T-helper 17 cell (primary cell): Measurements from ENCODE around the gene VPS50. TPM values are rescaled to one million over a fixed set of nuclear protein-coding genes. Genes with fewer than 3 reads are reported as not detected.
"Not testable (repeated sequence)": the region's sequence is repeated elsewhere in the genome, so short reads cannot be mapped to it uniquely, and the experiment has no call there.

Experiments
- ATAC-seq: fragments of 150-1000 bp; cut with Tn5 transposase; 2 replicates; pipeline ENCODE4 v1.10.0; 2021; ENCODE audit warnings: mild to moderate bottlenecking, moderate library complexity
- DNase-seq, 3 donors: peaks; one replicate each; pipeline versions ENCODE4 v3.0.0 to v3.0.0-alpha.2; 2020 to 2021
- H3K9me3 ChIP-seq: one replicate; pipeline ENCODE4 v1.7.0; 2013; ENCODE audit warnings: low read length, mild to moderate bottlenecking; ENCODE audit not compliant: control insufficient read depth, poor library complexity, severe bottlenecking
- H3K27ac Mint-ChIP-seq: one replicate; pipeline ENCODE4 v1.8.0; 2022; ENCODE audit warnings: mild to moderate bottlenecking, moderate library complexity, mixed read lengths
- H3K27me3 Mint-ChIP-seq: one replicate; pipeline ENCODE4 v1.8.0; 2022; ENCODE audit warnings: mixed read lengths
- H3K36me3 Mint-ChIP-seq: one replicate; pipeline ENCODE4 v1.8.0; 2022; ENCODE audit warnings: low read depth, mixed read lengths
- H3K4me1 Mint-ChIP-seq: one replicate; pipeline ENCODE4 v1.8.0; 2022; ENCODE audit warnings: mild to moderate bottlenecking, mixed read lengths
- H3K4me3 Mint-ChIP-seq: one replicate; pipeline ENCODE4 v1.8.0; 2022; ENCODE audit warnings: mild to moderate bottlenecking, moderate library complexity, mixed read lengths
- total RNA-seq, 4 donors: library from RNA in 2 of 4; stranded (reverse) in 2 of 4; gene quantifications; one replicate each; pipeline ENCODE4 v1.2.3 and lab custom pipeline; 2022 to 2026

Gene VPS50
- total RNA-seq, 2 donors from 2014 or later: 23.8 to 27.5 TPM

DNA sequence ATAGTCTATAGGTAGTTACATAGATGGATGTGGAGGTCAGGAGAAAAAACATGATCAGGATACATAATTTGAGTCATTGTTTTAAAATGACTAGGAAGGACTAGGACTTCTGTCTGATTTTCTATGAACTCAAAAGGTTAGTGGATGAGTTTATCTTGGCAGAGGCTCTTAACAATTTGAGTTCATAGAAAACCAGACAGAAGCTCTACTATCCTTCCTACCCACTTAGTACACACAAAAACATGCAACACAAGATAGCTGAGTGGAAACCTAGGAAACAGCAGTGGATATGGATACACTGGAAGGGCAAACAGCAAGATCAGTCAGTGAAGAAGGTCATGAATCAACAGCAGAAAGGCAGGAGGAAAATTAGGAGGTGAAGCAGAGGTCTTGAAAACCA, 84.6 kb downstream of the VPS50 start:
- Mint-ChIP-seq H3K4me1 (peaks cover 6% of the 10 kb centered on the region), H3K27me3 (no peaks in the 10 kb centered on the region), H3K36me3 (peaks cover 20% of the 10 kb centered on the region), H3K27ac (no peak overlapping the region), H3K4me3 (no peak overlapping the region)
- ATAC-seq (no peak), DNase-seq (no peak)
- no peaks in the 10 kb centered on the region for H3K9me3 ChIP-seq

DNA sequence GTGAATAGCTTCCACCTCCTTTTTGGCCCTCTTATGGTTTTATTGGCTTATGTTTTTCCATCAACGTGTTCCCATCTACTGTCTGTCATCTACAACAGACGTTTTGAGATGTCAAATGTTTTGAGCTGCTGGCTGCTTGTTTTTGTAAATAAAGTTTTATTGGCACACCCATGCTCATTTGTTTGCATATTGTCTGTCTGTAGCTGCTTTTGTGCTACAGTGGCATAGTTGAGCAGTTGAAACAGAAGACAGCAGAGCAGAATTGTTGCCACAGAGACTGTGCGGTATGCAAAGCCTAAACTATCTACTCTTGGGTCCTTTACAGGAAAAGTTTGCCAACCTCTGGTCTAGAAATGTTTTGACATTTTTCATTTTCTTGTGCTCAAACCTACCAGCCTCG, 88.7 kb downstream of the VPS50 start:
- no peak overlapping the region for H3K4me3 Mint-ChIP-seq

DNA sequence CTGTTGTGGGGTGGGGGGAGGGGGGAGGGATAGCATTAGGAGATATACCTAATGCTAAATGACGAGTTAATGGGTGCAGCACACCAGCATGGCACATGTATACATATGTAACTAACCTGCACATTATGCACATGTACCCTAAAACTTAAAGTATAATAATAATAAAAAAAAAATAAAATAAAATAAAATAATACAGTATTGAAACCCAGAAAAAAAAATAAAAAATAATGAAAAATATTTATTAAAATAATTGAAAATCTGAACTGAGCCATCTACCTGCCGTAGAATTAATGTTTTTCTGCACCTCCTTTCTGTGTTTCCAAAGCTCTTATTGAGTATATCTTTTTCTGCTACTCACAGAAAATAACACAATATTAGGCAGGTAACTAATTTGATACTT, 94.1 kb downstream of the VPS50 start:
- DNase-seq, ATAC-seq, H3K27ac Mint-ChIP-seq, H3K27me3 Mint-ChIP-seq, H3K36me3 Mint-ChIP-seq, H3K4me3 Mint-ChIP-seq, H3K9me3 ChIP-seq, H3K4me1 Mint-ChIP-seq: not testable (repeated sequence)

More for the DNA sequence above, 88.7 kb downstream of the VPS50 start:
- no peaks in the 10 kb centered on the region for H3K9me3 ChIP-seq
- no peak for DNase-seq
- peaks cover 6% of the 10 kb centered on the region for H3K4me1 Mint-ChIP-seq
- no peak for ATAC-seq
- H3K27ac Mint-ChIP-seq: no peak overlapping the region
- H3K27me3 Mint-ChIP-seq: no peaks in the 10 kb centered on the region
- peaks cover 18% of the 10 kb centered on the region for H3K36me3 Mint-ChIP-seq

DNA sequence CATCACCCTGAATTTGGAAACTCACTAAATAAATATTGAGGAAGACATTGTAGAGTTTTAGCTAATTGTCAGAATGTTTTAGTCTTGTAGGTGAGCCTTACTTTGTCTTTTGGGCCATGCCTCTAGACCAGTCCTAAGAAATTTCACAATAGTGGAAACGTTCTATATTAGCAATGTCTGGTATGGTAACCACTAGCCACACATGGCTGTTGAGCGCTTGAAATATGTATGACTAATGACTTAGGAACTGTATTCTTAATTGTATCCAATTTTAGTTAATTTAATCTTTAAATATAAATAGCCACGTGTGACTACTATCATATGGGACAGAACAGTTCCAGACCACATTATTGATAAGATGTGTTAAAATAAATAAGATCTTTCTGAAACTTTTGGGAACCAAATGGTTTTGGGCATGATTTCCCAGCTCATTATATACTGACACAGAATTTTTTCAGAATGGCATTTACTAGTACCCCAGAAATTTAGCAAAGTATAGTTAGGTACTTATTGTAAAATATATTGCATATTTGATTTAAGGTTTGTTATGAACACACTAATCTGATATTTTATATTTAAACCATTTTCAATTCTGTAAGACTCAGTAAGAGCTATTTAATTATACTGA, 95.0 kb downstream of the VPS50 start:
- no peak overlapping the region for H3K27ac Mint-ChIP-seq
- no peak for ATAC-seq
- no peaks in the 10 kb centered on the region for H3K9me3 ChIP-seq
- peaks cover 3% of the 10 kb centered on the region for H3K36me3 Mint-ChIP-seq
- no peaks in the 10 kb centered on the region for H3K27me3 Mint-ChIP-seq
- H3K4me3 Mint-ChIP-seq: no peak overlapping the region
- H3K4me1 Mint-ChIP-seq: no peaks in the 10 kb centered on the region
- DNase-seq: no peak

DNA sequence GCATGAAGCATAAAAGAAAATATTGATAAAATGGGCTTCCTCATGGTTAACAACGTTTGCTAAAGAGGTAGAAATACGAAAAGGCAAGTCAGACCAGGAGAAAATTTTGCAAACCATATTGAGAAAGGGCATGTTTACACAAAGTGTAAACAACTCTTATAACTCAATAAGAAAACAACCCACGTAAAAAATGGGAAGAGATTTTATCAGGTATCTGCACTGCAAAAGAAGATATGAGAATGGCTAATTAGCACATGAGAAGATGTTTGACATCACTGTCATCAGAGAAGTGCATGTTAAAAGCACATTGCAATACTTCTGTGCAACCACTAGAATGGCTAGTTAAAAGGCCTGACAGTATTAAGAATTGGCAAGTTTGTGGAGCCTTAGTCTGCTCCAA, 99.5 kb downstream of the VPS50 start:
- Mint-ChIP-seq H3K36me3 (peaks cover 8% of the 10 kb centered on the region), H3K4me1 (no peaks in the 10 kb centered on the region), H3K4me3 (no peak overlapping the region), H3K27ac (no peak overlapping the region), H3K27me3 (no peaks in the 10 kb centered on the region)
- no peaks in the 10 kb centered on the region for H3K9me3 ChIP-seq
- no peak for ATAC-seq
- DNase-seq: no peak

DNA sequence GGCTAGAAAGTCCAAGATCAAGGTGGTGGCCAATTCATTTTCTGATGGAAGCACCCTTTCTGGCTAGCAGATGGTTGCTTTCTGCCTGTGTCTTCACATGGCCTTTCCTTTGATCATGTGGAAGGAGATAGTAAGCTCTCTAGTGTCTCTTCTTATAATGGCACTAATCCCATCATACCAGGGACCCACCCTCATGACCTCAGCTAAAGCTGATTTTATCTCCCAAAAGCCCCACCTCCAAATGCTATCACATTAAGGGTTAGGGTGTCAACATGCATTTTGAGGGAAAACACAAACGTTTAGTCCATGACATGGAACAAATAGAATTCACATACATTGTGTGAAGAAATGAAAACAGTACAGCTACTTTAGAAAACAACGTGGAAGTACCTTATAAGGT, 100.0 kb downstream of the VPS50 start:
- Mint-ChIP-seq H3K36me3 (peaks cover 8% of the 10 kb centered on the region), H3K27me3 (no peaks in the 10 kb centered on the region), H3K4me3 (no peak overlapping the region), H3K4me1 (no peaks in the 10 kb centered on the region), H3K27ac (no peak overlapping the region)
- DNase-seq (no peak), ATAC-seq (no peak)
- H3K9me3 ChIP-seq: no peaks in the 10 kb centered on the region

DNA sequence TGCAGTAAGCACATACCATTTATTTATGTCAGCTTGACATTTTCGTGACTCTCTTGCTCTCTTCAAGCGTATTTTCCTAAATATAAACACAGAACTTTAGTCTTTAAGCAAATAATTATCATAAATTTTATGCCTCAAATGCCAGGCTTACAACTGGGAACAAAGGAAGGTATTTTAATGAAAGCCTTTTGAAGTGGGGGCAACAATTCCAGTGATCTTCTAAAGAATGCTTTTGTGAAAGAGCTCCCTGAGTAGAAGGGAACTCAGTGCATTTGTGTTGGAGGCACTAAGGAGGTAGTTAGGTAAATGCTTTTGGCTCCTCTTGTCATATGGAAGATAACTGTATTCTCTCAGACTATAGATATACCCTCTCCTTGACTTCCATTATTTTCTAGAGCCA, 104.9 kb downstream of the VPS50 start:
- Mint-ChIP-seq H3K27me3 (no peaks in the 10 kb centered on the region), H3K27ac (no peak overlapping the region), H3K4me3 (no peak overlapping the region), H3K36me3 (peaks cover 26% of the 10 kb centered on the region), H3K4me1 (no peaks in the 10 kb centered on the region)
- DNase-seq: no peak
- ATAC-seq: no peak
- no peaks in the 10 kb centered on the region for H3K9me3 ChIP-seq

DNA sequence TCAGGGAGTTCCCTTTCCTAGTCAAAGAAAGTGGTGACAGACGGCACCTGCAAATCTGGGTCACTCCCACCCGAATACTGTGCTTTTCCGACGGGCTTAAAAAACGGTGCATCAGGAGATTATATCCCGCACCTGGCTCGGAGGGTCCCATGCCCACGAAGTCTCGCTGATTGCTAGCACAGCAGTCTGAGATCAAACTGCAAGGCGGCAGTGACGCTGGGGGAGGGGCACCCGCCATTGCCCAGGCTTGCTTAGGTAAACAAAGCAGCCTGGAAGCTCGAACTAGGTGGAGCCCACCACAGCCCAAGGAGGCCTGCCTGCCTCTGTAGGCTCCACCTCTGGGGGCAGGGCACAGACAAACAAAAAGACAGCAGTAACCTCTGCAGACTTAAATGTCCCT, 110.0 kb downstream of the VPS50 start:
- not testable (repeated sequence) for H3K9me3 ChIP-seq, H3K27ac Mint-ChIP-seq, H3K27me3 Mint-ChIP-seq, H3K4me1 Mint-ChIP-seq, ATAC-seq, DNase-seq, H3K4me3 Mint-ChIP-seq
- peaks cover 17% of the 10 kb centered on the region for H3K36me3 Mint-ChIP-seq

DNA sequence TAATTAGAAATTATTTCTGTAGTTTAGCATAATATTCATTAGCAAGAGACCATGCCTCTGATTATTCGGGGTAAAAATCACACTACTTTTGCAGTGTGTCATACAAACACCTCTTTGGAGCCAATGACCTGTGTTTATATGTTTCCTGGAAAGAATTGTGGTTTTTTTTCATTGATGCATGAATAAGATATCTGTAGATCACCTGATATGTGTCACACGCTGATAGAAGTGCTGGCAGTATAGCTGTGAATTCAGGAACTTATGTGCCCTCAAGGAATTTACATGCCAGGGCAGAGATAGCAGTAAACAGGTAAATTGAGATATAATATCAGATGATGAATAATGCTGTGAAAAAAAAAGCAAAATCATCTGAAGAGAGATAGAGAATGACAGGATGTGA, 118.2 kb downstream of the VPS50 start:
- no peak overlapping the region for H3K4me3 Mint-ChIP-seq
- H3K36me3 Mint-ChIP-seq: peaks cover 4% of the 10 kb centered on the region
- H3K9me3 ChIP-seq: no peaks in the 10 kb centered on the region
- no peak overlapping the region for H3K27ac Mint-ChIP-seq
- H3K27me3 Mint-ChIP-seq: no peaks in the 10 kb centered on the region
- ATAC-seq (no peak), DNase-seq (no peak)
- peaks cover 8% of the 10 kb centered on the region for H3K4me1 Mint-ChIP-seq

DNA sequence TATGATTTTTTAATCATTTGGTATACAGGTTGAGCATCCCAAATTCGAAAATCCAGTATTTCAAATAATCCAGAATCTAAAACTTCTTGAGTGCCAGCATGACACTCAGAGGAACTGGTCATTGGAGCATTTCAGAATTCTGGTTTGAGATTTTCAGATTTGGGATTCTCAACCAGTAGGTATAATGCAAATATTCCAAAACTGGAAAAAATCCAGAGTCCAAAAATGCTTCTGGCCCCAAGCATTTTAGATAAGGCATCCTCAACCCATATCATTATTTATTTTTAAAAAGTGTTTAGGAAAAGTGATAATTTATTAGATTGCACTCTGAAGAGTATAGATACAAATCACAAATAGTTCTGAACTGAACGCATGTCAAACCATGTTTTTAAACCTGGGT, 120.7 kb downstream of the VPS50 start:
- Mint-ChIP-seq H3K4me1 (peaks cover 8% of the 10 kb centered on the region), H3K27ac (no peak overlapping the region), H3K27me3 (no peaks in the 10 kb centered on the region), H3K4me3 (no peak overlapping the region), H3K36me3 (peaks cover 6% of the 10 kb centered on the region)
- no peaks in the 10 kb centered on the region for H3K9me3 ChIP-seq
- ATAC-seq: no peak
- DNase-seq: no peak

DNA sequence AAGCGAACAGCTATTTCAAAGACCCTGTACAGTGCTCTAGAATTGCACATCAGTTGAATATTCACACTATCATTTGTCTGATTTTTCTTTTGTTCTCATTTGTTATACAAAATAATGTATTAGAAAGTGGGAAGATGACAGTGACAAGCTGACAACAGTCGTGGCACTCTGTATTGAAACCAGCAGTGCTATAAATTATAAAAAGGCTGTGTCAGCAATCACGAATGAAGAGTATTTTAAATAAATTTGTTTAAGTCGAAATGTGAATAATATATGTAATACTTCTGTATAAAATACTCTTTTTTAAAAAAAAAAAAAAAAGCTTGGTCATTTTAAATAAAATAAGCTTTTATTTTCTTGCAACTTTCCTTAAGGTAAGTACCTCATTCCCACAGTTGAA, 122.6 kb downstream of the VPS50 start:
- ATAC-seq: no peak
- no peaks in the 10 kb centered on the region for H3K9me3 ChIP-seq
- Mint-ChIP-seq H3K27ac (no peak overlapping the region), H3K4me3 (no peak overlapping the region), H3K4me1 (peaks cover 4% of the 10 kb centered on the region), H3K36me3 (peaks cover 10% of the 10 kb centered on the region), H3K27me3 (no peaks in the 10 kb centered on the region)
- no peak for DNase-seq

DNA sequence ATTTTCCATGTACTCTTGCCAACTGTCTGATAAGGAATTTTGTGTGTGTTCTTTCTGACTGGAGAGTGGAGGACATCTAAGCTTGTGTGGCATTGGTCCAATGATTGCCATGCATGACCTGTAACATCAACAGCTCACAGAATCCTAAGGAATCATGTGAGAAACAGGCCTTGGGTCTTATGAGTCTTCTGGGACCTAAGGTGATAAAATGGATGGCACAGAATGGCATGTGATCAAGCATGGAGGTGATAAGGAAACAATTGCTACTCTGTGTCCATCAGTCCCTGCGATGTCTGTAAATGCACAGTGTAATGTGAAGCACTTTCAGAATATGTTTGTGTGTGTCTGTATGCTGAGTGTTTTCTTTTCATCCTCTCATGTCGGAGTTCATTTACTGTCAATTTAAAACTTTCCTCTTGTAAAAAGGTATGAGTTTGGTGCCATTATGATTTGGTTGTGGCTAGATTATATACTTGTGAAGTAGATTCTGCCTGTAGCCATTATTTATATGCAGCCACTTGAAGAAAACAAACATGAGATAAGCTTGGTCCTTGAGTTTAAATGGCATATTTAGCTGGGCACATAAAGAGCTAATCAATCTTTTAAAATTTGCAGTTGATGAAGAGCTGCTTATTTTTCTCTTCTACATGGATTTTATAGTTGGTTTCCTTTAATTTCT, 127.5 kb downstream of the VPS50 start:
- Mint-ChIP-seq H3K27me3 (no peaks in the 10 kb centered on the region), H3K27ac (no peak overlapping the region), H3K4me3 (no peak overlapping the region), H3K4me1 (peaks cover 2% of the 10 kb centered on the region), H3K36me3 (peaks cover 10% of the 10 kb centered on the region)
- no peaks in the 10 kb centered on the region for H3K9me3 ChIP-seq
- ATAC-seq (no peak), DNase-seq (no peak)

DNA sequence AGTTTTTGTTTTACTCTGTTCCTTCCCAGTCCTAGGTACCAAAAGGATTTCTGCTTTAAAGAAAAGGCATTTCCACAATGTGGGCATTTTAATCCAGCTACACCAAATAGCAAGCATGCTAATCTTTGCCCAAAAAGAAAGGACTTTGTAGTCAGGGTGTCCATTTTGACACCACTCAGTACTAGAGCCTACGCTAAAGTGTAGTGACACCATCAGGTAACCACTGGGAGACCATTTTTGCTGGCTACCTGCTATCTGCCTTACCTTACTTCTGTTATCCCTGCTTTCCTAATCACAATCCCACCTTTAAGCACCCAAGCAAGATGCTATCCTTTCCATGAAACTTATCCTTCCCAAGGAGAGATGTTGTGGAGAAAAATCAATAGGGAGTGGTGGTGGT, 129.7 kb downstream of the VPS50 start:
- no peak for ATAC-seq
- Mint-ChIP-seq H3K36me3 (peaks cover 8% of the 10 kb centered on the region), H3K4me1 (peaks cover 2% of the 10 kb centered on the region), H3K27me3 (no peaks in the 10 kb centered on the region), H3K4me3 (no peak overlapping the region), H3K27ac (no peak overlapping the region)
- no peaks in the 10 kb centered on the region for H3K9me3 ChIP-seq
- DNase-seq: no peak

DNA sequence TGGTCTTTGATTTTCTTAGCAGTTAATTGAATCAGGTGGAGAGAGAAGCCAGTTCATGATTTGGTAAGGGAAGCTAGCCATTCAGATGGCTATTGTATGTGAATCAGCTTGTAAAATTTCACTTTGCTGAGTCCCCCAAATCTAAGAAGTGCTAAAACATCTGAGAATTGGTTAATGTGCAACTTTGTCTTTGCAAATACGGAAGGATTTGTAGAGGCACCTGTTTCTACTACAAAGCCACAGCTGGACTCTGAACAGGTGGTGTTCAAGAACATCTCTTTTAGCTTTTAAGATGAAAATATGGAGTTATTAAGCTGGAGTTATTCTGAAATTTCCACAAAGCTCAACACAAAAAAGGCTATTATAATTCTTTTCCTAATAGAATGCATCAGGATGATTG, 132.6 kb downstream of the VPS50 start:
- Mint-ChIP-seq H3K4me3 (no peak overlapping the region), H3K36me3 (no peaks in the 10 kb centered on the region), H3K27ac (no peak overlapping the region), H3K4me1 (no peaks in the 10 kb centered on the region), H3K27me3 (no peaks in the 10 kb centered on the region)
- DNase-seq: no peak
- no peak for ATAC-seq
- H3K9me3 ChIP-seq: no peaks in the 10 kb centered on the region
